Measurements from ENCODE around the gene GOLGA8S. TPM values are rescaled to one million over a fixed set of nuclear protein-coding genes. Genes with fewer than 3 reads are reported as not detected.
"Not testable (repeated sequence)": the region's sequence is repeated elsewhere in the genome, so short reads cannot be mapped to it uniquely, and the experiment has no call there.

The GOLGA8S gene
- total RNA-seq, 1 donor from 2014 or later = 0.39 TPM

- H3K27ac Mint-ChIP-seq; DNase-seq (ENCODE audit: low spot score); H3K4me1 Mint-ChIP-seq (ENCODE audit: low read depth); H3K9me3 Mint-ChIP-seq; H3K27me3 Mint-ChIP-seq (ENCODE audit: low read depth); H3K36me3 Mint-ChIP-seq (ENCODE audit: low read depth); H3K4me3 Mint-ChIP-seq (ENCODE audit: low read depth); intact Hi-C loops (cut with micrococcal nuclease): not testable (repeated sequence)
Observed at GRCh38 chr15:23378946-23379345, 24.4 kb downstream of the GOLGA8S start.

- DNase-seq (ENCODE audit: low spot score); H3K4me3 Mint-ChIP-seq (ENCODE audit: low read depth); H3K27me3 Mint-ChIP-seq (ENCODE audit: low read depth); H3K4me1 Mint-ChIP-seq (ENCODE audit: low read depth); H3K9me3 Mint-ChIP-seq; H3K27ac Mint-ChIP-seq; intact Hi-C loops (cut with micrococcal nuclease); H3K36me3 Mint-ChIP-seq (ENCODE audit: low read depth): not testable (repeated sequence)
Observed at GRCh38 chr15:23380700-23381099, 26.2 kb downstream of the GOLGA8S start.

- H3K4me1 Mint-ChIP-seq (ENCODE audit: low read depth); intact Hi-C loops (cut with micrococcal nuclease); H3K27me3 Mint-ChIP-seq (ENCODE audit: low read depth); H3K27ac Mint-ChIP-seq; DNase-seq (ENCODE audit: low spot score); H3K9me3 Mint-ChIP-seq; H3K4me3 Mint-ChIP-seq (ENCODE audit: low read depth); H3K36me3 Mint-ChIP-seq (ENCODE audit: low read depth): not testable (repeated sequence)
Observed at GRCh38 chr15:23381192-23381591, 26.6 kb downstream of the GOLGA8S start.

- no peaks in the 10 kb centered on the region for H3K4me1 Mint-ChIP-seq (ENCODE audit: low read depth)
- no peaks in the 10 kb centered on the region for H3K27me3 Mint-ChIP-seq (ENCODE audit: low read depth)
- H3K4me3 Mint-ChIP-seq (ENCODE audit: low read depth) = no peak overlapping the region
- H3K9me3 Mint-ChIP-seq = no peaks in the 10 kb centered on the region
- DNase-seq (ENCODE audit: low spot score) = no peak
- H3K36me3 Mint-ChIP-seq (ENCODE audit: low read depth) = no peaks in the 10 kb centered on the region
- intact Hi-C loops (cut with micrococcal nuclease) = no loop called here
- no peak overlapping the region for H3K27ac Mint-ChIP-seq
Observed at GRCh38 chr15:23384371-23384770, 29.8 kb downstream of the GOLGA8S start.

- Mint-ChIP-seq H3K9me3 (no peaks in the 10 kb centered on the region), H3K36me3 (ENCODE audit: low read depth) (no peaks in the 10 kb centered on the region), H3K4me1 (ENCODE audit: low read depth) (no peaks in the 10 kb centered on the region), H3K4me3 (ENCODE audit: low read depth) (no peak overlapping the region), H3K27ac (no peak overlapping the region), H3K27me3 (ENCODE audit: low read depth) (no peaks in the 10 kb centered on the region)
- intact Hi-C loops (cut with micrococcal nuclease) = no loop called here
- no peak for DNase-seq (ENCODE audit: low spot score)
Observed at GRCh38 chr15:23385886-23386430, 31.4 kb downstream of the GOLGA8S start.

- Mint-ChIP-seq H3K36me3 (ENCODE audit: low read depth) (no peaks in the 10 kb centered on the region), H3K27me3 (ENCODE audit: low read depth) (no peaks in the 10 kb centered on the region), H3K27ac (no peak overlapping the region), H3K9me3 (no peaks in the 10 kb centered on the region), H3K4me3 (ENCODE audit: low read depth) (no peak overlapping the region), H3K4me1 (ENCODE audit: low read depth) (no peaks in the 10 kb centered on the region)
- no peak for DNase-seq (ENCODE audit: low spot score)
- intact Hi-C loops (cut with micrococcal nuclease) = no loop called here
Observed at GRCh38 chr15:23387621-23388190, 33.2 kb downstream of the GOLGA8S start.

- Mint-ChIP-seq H3K4me3 (ENCODE audit: low read depth) (no peak overlapping the region), H3K27ac (no peak overlapping the region), H3K36me3 (ENCODE audit: low read depth) (no peaks in the 10 kb centered on the region), H3K4me1 (ENCODE audit: low read depth) (no peaks in the 10 kb centered on the region), H3K9me3 (no peaks in the 10 kb centered on the region), H3K27me3 (ENCODE audit: low read depth) (no peaks in the 10 kb centered on the region)
- DNase-seq (ENCODE audit: low spot score) = no peak
- intact Hi-C loops (cut with micrococcal nuclease) = no loop called here
Observed at GRCh38 chr15:23395030-23395692, 40.6 kb downstream of the GOLGA8S start.

- Mint-ChIP-seq H3K4me1 (ENCODE audit: low read depth) (no peaks in the 10 kb centered on the region), H3K4me3 (ENCODE audit: low read depth) (no peak overlapping the region), H3K36me3 (ENCODE audit: low read depth) (no peaks in the 10 kb centered on the region)
Observed at GRCh38 chr15:23395832-23396231, 41.3 kb downstream of the GOLGA8S start.

GRCh38 chr15:23397779-23398178 lies 43.2 kb downstream of the GOLGA8S start:
- Mint-ChIP-seq H3K4me1 (ENCODE audit: low read depth) (no peaks in the 10 kb centered on the region), H3K9me3 (no peaks in the 10 kb centered on the region), H3K4me3 (ENCODE audit: low read depth) (no peak overlapping the region), H3K36me3 (ENCODE audit: low read depth) (no peaks in the 10 kb centered on the region), H3K27ac (no peak overlapping the region), H3K27me3 (ENCODE audit: low read depth) (no peaks in the 10 kb centered on the region)
- intact Hi-C loops (cut with micrococcal nuclease) = no loop called here
- no peak for DNase-seq (ENCODE audit: low spot score)

More at GRCh38 chr15:23395832-23396231, 41.3 kb downstream of the GOLGA8S start:
- no peaks in the 10 kb centered on the region for H3K9me3 Mint-ChIP-seq
- H3K27me3 Mint-ChIP-seq (ENCODE audit: low read depth) = no peaks in the 10 kb centered on the region
- no peak overlapping the region for H3K27ac Mint-ChIP-seq
- intact Hi-C loops (cut with micrococcal nuclease) = no loop called here
- no peak for DNase-seq (ENCODE audit: low spot score)

GRCh38 chr15:23398357-23398756 lies 43.8 kb downstream of the GOLGA8S start:
- H3K27me3 Mint-ChIP-seq (ENCODE audit: low read depth); H3K4me3 Mint-ChIP-seq (ENCODE audit: low read depth); DNase-seq (ENCODE audit: low spot score); H3K4me1 Mint-ChIP-seq (ENCODE audit: low read depth); intact Hi-C loops (cut with micrococcal nuclease); H3K9me3 Mint-ChIP-seq; H3K27ac Mint-ChIP-seq; H3K36me3 Mint-ChIP-seq (ENCODE audit: low read depth): not testable (repeated sequence)

GRCh38 chr15:23399207-23399606 lies 44.7 kb downstream of the GOLGA8S start:
- H3K27me3 Mint-ChIP-seq (ENCODE audit: low read depth) = not testable (repeated sequence)

GRCh38 chr15:23401627-23402026 lies 47.1 kb downstream of the GOLGA8S start:
- Mint-ChIP-seq H3K9me3 (peaks cover 3% of the 10 kb centered on the region), H3K27ac (no peak overlapping the region), H3K27me3 (ENCODE audit: low read depth) (no peaks in the 10 kb centered on the region), H3K4me3 (ENCODE audit: low read depth) (no peak overlapping the region), H3K4me1 (ENCODE audit: low read depth) (no peaks in the 10 kb centered on the region), H3K36me3 (ENCODE audit: low read depth) (no peaks in the 10 kb centered on the region)
- intact Hi-C loops (cut with micrococcal nuclease) = no loop called here
- DNase-seq (ENCODE audit: low spot score) = no peak

More at GRCh38 chr15:23399207-23399606, 44.7 kb downstream of the GOLGA8S start:
- DNase-seq (ENCODE audit: low spot score); H3K27ac Mint-ChIP-seq; H3K4me3 Mint-ChIP-seq (ENCODE audit: low read depth); H3K9me3 Mint-ChIP-seq; H3K36me3 Mint-ChIP-seq (ENCODE audit: low read depth); intact Hi-C loops (cut with micrococcal nuclease); H3K4me1 Mint-ChIP-seq (ENCODE audit: low read depth): not testable (repeated sequence)

- Mint-ChIP-seq H3K9me3 (peaks cover 3% of the 10 kb centered on the region), H3K36me3 (ENCODE audit: low read depth) (no peaks in the 10 kb centered on the region), H3K27ac (no peak overlapping the region), H3K4me1 (ENCODE audit: low read depth) (no peaks in the 10 kb centered on the region), H3K27me3 (ENCODE audit: low read depth) (no peaks in the 10 kb centered on the region), H3K4me3 (ENCODE audit: low read depth) (no peak overlapping the region)
- DNase-seq (ENCODE audit: low spot score) = no peak
- intact Hi-C loops (cut with micrococcal nuclease) = no loop called here
Observed at GRCh38 chr15:23402140-23402539, 47.6 kb downstream of the GOLGA8S start.

All from activated T-helper 2 cell treated with anti-CD3 and anti-CD28 coated beads, Interferon-gamma antibody, Interleukin-2, Interleukin-4, amounts not matched to agents 10 μg/mL and 5 μg/mL and 100 μg/mL, durations not matched to agents 14 hours and 24 hours and 36 hours (primary cell).